Measurements from ENCODE around the gene KLHL29. TPM values are rescaled to one million over a fixed set of nuclear protein-coding genes. Genes with fewer than 3 reads are reported as not detected.

KLHL29 gene
- total RNA-seq, 1 experiment from 2014 or later: 3.4 TPM

GRCh38 chr2:23447405-23447804, 62.4 kb downstream of the KLHL29 start:
- TF ChIP-seq EZH2 (IDR thresholded peaks at IDR 0.05; ENCODE audit: low read depth) (no peak), CTCF (conservative IDR thresholded peaks at IDR 0.05) (no peak)
- no peaks in the 10 kb centered on the region for H3K9me3 ChIP-seq (ENCODE audit: insufficient read depth, low read depth)
- no peak overlapping the region for H3K4me2 ChIP-seq
- POLR2A ChIA-PET (ENCODE audit: unreplicated experiment): no interaction called here
- no peaks in the 10 kb centered on the region for H3F3A ChIP-seq (ENCODE audit: insufficient read depth, low read depth)
- H3K4me3 ChIP-seq: no peak overlapping the region
- H3K9me2 ChIP-seq (ENCODE audit: insufficient read depth): no peaks in the 10 kb centered on the region
- H3K27me3 ChIP-seq (ENCODE audit: insufficient read depth, low read depth): no peaks in the 10 kb centered on the region
- H3K79me2 ChIP-seq (ENCODE audit: low read depth): no peaks in the 10 kb centered on the region
- intact Hi-C loops (cut with micrococcal nuclease; ENCODE audit: unreplicated experiment): no loop called here
- H3K27ac ChIP-seq: no peak overlapping the region
- H3K4me1 ChIP-seq (replicated peaks; ENCODE audit: insufficient read depth): no peaks in the 10 kb centered on the region
- no peak for DNase-seq
- no peak overlapping the region for H2AFZ ChIP-seq
- CTCF ChIA-PET: no interaction called here
- BruUV-seq (replicated peaks): no TSS peak
- H4K20me1 ChIP-seq (ENCODE audit: insufficient read depth): no peaks in the 10 kb centered on the region; the same call in 1 of the 2 replicates
- no peaks in the 10 kb centered on the region for H3K36me3 ChIP-seq (ENCODE audit: low read depth)

- no peak for DNase-seq
- Histone ChIP-seq H3K27me3 (ENCODE audit: insufficient read depth, low read depth) (no peaks in the 10 kb centered on the region), H2AFZ (no peak overlapping the region), H3F3A (ENCODE audit: insufficient read depth, low read depth) (no peaks in the 10 kb centered on the region), H3K36me3 (ENCODE audit: low read depth) (no peaks in the 10 kb centered on the region), H3K4me2 (no peak overlapping the region), H3K79me2 (ENCODE audit: low read depth) (no peaks in the 10 kb centered on the region), H3K4me1 (replicated peaks; ENCODE audit: insufficient read depth) (no peaks in the 10 kb centered on the region), H3K27ac (no peak overlapping the region), H3K9me2 (ENCODE audit: insufficient read depth) (no peaks in the 10 kb centered on the region), H4K20me1 (ENCODE audit: insufficient read depth) (no peaks in the 10 kb centered on the region; the same call in 1 of the 2 replicates), H3K9me3 (ENCODE audit: insufficient read depth, low read depth) (no peaks in the 10 kb centered on the region), H3K4me3 (no peak overlapping the region)
- ChIA-PET POLR2A (ENCODE audit: unreplicated experiment) (no interaction called here), CTCF (no interaction called here)
- intact Hi-C loops (cut with micrococcal nuclease; ENCODE audit: unreplicated experiment): no loop called here
- BruUV-seq (replicated peaks): no TSS peak
- TF ChIP-seq CTCF (conservative IDR thresholded peaks at IDR 0.05) (no peak), EZH2 (IDR thresholded peaks at IDR 0.05; ENCODE audit: low read depth) (no peak)
Observed at GRCh38 chr2:23448906-23449305, 63.9 kb downstream of the KLHL29 start.

GRCh38 chr2:23449413-23449812, 64.4 kb downstream of the KLHL29 start:
- intact Hi-C loops (cut with micrococcal nuclease; ENCODE audit: unreplicated experiment): no loop called here
- H4K20me1 ChIP-seq (ENCODE audit: insufficient read depth): no peaks in the 10 kb centered on the region; the same call in 1 of the 2 replicates
- H3K9me2 ChIP-seq (ENCODE audit: insufficient read depth): no peaks in the 10 kb centered on the region
- no peaks in the 10 kb centered on the region for H3K27me3 ChIP-seq (ENCODE audit: insufficient read depth, low read depth)
- POLR2A ChIA-PET (ENCODE audit: unreplicated experiment): no interaction called here
- no peak overlapping the region for H3K4me2 ChIP-seq
- TF ChIP-seq CTCF (conservative IDR thresholded peaks at IDR 0.05) (no peak), EZH2 (IDR thresholded peaks at IDR 0.05; ENCODE audit: low read depth) (no peak)
- CTCF ChIA-PET: no interaction called here
- no peaks in the 10 kb centered on the region for H3K9me3 ChIP-seq (ENCODE audit: insufficient read depth, low read depth)
- peaks cover 4% of the 10 kb centered on the region for H3K4me1 ChIP-seq (replicated peaks; ENCODE audit: insufficient read depth)
- BruUV-seq (replicated peaks): no TSS peak
- no peaks in the 10 kb centered on the region for H3F3A ChIP-seq (ENCODE audit: insufficient read depth, low read depth)
- no peak for DNase-seq
- H3K36me3 ChIP-seq (ENCODE audit: low read depth): no peaks in the 10 kb centered on the region
- H2AFZ ChIP-seq: no peak overlapping the region
- no peak overlapping the region for H3K27ac ChIP-seq
- H3K4me3 ChIP-seq: no peak overlapping the region
- no peaks in the 10 kb centered on the region for H3K79me2 ChIP-seq (ENCODE audit: low read depth)
